ENCODE results near the gene GGCX.
"Not testable (repeated sequence)": the region's sequence is repeated elsewhere in the genome, so short reads cannot be mapped to it uniquely, and the experiment has no call there.

The GGCX gene

DNA sequence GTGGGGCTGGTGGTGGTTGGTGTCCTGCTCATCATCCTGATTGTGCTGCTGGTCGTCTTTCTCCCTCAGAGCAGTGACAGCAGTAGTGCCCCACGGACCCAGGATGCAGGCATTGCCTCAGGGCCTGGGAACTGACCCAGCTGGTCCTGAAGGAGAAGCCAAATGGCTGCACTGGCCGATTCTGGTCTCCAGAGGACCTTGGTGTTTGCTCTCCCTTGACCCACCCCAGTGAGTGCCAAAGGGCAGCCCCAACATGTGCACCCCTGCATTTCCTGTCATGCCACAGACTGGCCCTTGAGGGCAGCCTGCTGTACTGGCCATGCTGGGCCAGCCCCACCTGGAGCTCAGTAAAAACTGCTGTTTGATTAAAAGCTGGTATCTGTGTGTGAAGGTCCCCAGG is 31.7 kb upstream of the GGCX start:
- DNase-seq: no peak

DNA sequence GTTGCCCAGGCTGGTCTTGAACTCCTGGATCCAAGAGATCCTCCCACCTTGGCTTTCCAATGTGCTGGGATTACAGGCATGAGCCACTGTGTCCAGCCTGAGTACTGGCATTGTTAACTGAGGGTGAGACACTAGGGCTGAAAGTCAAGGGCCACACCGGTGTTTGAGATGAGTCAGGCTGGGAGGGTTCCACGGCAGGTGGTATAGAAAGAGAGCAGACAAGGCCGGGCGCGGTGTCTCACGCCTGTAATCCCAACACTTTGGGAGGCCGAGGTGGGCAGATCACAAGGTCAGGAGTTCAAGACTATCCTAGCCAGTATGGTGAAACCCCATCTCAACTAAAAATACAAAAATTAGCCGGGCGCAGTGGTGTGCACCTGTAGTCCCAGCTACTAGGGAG is 31.0 kb upstream of the GGCX start:
- DNase-seq: not testable (repeated sequence)

DNA sequence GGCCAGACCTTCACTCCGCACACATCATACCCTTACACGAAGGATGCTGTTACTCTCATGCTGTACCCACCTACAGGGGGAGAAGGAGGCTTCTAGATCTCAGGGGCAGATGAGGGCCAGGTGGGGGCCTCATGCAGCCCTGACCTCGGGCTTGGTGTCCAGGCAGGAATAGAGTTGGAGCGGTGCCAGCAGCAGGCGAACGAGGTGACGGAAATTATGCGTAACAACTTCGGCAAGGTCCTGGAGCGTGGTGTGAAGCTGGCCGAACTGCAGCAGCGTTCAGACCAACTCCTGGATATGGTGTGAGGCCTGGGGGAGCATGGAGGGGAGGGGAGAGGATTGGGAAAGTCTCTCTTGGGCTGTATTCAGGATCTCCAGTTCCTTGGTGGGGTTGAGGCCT is 30.3 kb upstream of the GGCX start:
- DNase-seq: no peak

DNA sequence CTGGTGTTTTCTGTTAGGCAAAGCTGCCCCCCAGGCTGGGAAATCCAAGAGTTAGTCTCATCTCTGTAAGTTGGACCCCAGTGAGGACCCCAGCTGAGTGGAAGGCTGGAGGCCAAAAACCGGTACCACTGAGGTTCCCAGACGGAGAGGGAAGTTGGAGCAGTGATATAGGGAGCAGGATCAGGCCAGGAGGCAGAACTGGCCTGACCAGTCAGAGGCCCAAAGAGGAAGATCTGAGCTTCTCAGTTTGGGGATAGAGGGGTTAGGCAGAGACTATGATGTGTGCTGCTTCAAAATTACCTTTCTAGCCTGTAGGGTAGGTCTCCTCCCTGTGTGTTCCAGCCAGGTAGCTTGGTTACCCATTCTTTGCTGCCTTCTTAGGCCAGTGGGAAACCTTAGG is 29.7 kb upstream of the GGCX start:
- DNase-seq: no peak

DNA sequence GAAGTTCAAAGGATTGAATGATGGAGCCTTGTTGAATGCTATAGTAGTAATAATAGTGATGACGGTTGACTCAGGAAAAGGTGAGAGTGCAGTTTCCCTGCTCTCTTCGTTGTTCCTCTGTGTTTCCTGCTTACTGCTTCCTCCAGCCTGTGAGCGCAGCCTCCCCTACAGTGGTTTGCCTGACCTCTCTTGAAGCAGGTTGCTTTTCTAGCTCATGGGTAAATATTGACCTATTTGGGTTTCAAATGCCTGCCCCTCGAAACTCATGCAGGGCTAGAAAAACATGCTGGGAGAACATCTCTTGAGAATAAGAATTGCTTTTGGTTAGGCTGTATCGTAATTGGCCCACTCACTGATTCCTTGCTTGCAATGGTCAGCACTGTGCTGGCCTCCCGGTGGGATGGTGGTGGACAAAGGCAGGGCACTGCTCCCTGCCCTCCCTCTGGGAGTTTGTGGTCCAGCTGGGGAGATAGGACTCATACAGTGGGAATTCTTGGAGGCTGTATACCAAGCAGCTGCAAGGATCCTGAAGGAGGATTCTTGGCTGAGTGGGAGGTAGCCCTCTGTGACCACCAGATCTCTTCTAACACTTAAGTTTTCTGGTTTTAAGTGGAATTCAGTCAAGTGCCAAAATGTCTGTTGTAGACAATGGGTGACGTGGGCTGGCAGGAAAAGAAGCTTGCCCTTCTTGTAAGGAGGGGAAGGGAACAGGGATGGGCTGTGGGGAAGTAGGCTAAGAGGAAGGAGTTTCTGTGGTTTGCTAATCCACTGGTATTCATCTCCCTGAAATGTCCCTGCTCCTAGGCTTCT is 28.9 kb upstream of the GGCX start:
- no peak for DNase-seq

DNA sequence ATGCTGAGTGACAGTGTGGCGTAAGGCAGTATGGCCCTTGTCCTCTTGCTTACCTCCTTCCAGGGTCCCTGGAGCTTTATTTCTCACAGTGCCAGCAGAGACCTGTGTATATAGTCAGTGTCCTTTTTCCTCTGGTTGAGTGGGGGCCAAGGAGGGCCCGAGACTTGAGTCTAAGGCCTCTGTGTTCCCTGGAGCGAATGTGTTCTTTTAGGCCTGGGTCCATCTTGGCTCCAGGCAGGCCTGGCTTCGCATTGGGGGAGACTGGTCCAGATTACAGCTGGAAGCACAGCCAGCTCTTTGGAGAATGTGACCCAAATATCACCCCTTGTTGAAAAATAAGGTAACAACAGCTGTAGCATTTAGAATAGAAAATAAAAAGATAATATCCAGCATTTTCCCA is 27.9 kb upstream of the GGCX start:
- no peak for DNase-seq

DNA sequence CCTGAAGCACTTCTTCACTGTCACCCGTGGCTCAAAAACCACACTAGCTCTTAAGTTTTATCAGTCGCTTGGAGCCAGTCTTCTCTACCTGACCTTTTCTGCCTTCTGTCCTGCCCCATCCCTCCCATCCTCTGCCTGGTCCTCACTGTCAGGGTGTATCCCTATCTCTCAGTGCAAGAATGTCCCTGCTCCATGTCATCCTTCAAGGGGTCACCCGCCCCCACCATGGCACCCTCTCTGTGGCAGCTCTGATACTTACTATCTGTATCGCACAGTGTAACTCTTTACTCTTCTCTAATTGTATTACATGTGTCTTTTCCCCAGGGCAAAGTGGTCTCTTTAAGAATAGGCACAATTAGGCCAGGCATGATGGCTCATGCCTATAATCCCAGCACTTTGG is 27.4 kb upstream of the GGCX start:
- DNase-seq: no peak

DNA sequence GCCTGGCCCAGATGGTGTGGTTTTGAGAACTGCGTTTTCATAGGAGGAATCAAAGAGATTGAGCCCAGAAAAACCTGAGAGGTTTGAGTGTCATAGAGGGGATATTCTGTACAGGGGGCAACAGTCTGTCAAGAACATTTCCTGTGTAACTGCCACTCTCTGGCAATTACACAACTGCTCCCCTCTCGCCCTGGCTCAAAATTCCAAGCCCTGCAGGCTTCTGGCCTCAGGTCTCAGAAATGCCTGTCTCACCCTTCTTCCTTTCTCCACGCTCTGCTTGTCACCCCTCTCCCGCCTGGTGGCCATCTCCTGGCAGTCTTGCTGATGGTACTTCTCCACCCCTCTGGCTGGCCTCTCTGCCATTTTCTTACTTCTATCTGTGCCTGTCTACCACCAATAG is 26.9 kb upstream of the GGCX start:
- DNase-seq: no peak

DNA sequence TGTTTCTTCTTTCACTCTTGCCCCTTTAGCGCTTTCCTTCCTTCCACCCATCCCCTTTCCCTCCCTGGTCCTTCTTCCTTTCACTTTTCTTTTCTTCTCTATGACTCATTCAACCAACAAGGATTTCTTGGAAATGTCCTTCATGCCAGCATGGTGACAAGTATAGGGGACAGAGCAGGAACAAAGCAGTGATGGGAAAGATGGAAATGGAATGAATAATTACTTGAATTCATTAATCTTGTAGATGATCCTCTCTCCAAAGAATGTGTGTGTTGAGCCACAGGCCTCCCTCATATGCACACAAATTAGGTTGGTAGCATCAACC is 24.4 kb upstream of the GGCX start:
- DNase-seq: no peak

DNA sequence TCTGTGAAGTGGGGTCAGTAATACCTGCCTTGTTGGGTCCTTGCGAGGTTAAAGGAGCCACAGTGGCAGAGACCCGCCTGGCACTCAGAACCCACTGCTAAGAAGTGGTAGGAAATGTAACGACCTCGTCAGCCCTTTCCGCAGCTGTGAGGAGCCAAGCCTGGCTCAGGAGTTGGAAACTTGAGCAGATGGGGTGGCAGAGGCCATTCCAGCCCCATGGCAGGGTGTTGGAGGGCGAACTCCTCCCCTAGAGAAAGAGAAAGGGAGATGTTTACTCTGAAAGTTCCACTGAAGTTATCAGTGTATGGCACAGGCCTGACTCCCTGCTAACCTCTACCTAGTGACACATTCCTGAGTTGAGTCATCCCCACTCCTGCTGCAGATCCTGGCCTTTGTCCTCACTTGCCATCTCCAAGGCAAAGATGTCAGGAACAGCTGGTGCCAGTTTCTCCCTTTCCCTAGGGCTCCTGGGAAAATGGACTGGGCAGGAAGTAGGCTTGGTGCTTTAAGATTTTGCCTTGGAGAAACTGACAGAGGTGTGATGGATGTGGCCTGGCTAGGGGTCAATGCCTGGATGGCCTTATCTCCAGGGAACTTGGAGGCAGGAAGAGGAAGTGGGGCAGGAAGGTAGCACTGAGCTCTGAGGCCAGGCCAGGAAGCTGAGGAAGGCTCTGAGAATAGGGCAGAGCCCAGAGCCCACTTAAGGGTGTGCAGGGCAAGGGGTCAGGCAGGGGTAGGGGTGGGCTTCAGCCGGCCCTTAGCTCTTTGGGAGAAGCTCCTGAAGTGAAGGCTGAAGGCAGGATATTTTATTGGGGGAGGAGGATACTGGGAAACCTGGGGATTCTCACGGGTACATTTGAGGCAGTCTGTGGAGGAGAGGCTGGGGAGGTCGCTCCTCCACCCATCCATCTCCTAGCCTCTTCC is 23.8 kb upstream of the GGCX start:
- no peak for DNase-seq

DNA sequence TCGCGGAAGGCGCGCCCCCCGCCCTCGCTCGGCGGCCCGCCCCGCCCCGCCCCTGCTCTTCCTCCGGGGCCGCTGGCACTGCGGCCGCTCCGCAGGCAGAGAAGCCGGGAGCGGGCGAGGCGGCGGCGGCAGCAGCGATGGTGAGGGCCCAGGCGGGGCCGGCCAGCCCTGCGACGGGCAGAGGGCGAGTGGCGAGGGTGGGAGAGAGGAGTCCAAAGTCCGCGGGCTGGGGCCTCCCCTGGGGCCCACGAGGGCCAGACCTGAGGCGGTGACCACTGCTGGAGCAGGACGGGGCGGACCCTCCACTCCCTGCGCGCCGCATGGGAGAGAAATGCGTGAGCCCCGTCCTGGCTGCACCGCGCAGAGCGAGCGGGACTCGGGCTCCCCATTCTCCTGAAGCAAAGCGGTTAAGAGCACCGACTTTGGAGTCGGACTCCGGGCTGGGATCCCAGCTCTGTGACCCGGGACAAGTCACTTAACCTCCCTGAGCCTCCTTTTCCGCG is 23.1 kb upstream of the GGCX start, which contains the start of gene VAMP5:
VAMP5 (plus strand) TSS at position 78 of the 503 bp plus-strand sequence; CDS start at position 138, 60 bp downstream.
- no peak for DNase-seq

DNA sequence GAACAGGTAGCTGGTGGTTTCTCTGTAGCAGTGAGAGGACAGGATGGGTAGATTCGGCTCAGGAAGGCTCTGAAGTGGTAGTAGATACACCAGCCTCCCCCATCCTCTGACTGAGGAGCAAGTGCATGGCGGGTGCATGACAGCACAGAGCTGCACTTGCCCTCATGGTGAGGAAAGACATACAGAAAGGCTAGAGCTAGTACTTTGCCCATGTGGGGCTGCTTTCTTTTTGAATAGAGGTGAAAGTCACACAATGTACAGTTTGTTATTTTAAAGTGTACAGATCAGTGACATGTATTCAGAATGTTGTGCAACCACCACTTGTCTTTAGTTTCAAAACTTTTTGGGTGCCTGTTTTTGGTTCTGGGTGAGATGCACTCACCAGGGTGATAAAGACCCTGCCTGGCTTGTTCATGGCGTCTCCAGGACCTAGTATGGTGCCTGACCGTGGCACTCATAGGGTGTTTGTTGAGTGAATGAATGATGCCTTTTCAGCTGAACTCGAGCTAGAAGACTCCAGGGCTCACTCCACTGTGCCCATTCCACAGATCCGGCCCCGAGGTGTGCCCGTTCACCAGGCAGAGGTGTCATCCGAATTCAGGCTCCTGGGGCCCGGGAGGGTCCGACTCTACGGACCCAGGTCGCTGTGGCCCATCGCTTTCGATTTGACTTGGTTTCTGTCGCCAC is 22.5 kb upstream of the GGCX start:
- DNase-seq: no peak

DNA sequence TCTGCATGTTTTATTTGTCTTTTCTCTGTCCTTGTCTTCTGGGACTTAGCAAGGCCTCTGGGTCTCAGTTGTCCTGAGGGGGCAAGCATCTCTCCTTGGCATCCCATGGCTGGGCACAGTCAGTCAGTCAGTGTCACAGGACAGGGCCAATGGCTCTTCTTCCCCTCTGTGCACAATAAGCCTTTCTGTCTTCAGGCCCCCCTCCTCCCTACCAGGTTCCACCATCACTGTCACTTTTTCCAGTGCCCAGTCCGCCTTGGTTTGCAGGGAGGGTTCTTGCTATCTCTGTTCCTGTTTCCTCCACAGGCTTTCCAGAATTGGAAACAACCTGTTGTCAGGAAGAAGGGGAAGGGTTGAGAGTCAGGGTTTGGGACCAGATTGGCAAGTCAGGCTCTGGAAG is 21.2 kb upstream of the GGCX start:
- DNase-seq: no peak

DNA sequence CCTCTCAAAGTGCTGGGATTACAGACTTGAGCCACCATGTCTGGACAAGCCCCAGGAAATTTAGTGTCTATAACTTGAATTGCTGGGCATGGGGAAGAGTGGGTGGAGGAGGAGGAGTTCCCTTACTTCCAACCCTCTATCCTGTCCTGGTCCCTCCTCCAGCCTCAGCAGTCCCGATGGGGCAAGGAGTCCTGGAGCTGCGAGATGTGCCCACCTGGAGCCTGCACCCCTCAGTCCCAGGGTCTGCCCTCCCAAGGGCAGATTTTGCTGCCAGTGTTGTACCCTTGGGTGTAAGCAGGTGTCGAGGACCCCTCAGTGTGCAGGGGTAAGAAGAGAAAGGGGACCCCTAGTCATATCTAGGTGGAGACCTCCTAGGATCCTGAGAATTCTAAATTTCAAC is 18.9 kb upstream of the GGCX start:
- no peak for DNase-seq

DNA sequence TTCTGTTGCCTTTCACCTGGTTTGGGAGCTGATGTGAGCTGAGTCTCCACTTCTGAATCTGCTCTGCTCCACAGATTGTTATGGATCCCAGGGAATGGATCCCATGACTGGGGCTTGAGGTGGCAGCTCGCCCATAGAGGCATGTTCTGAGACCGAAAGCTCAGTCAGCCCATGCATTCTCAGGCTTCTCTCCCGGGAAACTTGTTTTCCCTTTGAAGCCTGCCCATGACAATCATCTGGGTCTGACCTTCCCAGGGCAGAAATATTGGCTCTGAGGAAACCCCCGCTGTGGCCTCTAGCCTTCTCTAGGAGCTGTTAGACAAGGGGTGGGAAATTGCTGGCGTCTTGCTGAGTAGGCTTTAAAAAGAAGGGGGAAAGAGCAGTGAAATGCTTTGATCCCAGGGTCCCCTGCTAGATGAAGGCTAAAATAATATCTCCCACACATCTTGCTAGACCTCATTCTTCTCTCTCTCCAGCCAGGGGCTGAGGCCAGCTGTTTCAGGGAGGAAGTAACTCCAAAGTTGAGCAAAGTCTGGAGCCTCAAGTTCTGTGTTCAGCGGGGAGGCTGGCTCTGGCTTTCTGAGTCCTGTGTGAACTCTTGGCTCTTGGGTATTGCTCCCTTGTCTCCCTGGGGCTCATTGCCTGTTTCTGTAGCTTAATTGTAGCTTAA is 18.1 kb upstream of the GGCX start:
- no peak for DNase-seq

DNA sequence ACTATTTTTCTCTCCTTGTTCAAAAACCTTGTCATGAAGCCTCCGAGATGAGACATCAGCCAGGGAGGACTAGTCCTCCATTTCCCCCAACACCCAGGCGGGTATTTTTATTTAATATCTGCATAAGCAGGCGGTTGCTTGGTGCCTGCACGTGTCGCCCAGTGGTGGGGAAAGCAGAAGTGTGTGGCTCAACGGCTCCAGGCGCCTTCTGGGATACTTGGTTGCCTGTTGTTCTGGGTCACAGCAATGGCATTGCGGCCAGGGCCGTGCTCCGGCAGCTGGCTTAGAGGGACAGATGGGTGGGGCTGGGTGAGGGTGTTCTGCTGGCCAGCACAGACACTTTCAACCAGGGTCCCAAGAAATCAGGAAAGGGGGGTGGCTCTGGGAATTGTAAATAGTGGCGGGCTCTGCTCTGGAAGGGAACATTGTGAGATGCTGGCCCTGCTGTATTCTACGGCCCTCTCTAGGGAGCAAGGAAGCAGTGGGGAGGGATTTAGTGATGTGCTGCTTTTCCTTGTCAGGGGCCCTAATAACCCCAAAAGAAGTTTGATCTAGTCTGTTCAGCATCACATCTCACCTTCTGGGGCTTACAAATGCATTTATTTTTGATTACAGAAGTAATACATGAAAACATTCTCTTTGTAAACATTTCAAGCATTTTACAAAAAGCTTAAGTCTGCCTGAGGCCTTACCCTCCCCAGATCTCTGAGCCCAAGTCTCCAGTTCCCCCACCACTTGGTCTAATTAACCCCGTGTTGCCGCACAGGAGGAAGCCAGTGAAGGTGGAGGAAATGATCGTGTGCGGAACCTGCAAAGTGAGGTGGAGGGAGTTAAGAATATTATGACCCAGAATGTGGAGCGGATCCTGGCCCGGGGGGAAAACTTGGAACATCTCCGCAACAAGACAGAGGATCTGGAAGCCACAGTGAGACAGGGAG is 17.2 kb upstream of the GGCX start:
- DNase-seq: no peak

DNA sequence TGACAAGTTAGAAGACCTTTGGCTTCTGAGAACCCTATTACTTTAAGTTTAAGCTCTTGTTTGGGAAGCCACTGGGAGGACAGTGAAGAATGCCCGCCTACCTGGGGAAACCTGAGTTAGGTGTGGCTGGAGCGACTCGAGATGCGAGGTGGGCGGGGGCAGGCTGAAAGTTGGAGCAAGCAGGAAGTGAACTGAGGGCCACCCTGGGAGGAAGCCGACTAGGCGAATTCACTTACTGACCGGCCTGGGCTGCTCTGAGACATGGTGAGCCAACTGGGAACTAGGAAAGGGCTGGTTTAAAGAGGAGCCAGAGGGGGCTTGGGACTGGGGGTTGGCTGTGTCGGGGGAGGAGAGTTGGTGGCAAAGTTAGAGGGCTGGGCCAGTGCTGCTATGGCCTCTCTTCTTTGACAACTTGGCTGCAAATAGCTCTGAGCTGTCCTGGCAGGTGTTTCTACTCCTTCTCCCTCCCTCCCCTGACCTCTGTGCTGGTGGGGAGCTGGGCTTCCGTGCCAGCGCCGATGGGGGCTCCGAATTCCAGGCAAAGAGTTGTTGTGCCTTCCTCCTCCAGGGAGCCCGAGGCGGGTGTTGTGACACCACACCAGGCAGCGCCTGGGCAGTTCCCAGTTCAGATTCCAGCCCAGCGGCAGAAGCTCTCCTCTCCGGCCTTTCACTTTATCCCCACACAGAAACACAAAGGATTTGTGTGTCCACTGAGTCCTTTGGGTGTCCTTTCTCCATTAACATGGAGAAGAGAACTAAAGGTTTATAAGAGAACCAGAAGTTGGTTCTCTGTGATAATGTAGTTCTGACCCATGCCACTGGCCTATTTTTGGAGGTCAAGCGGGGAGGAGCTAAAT is 16.3 kb upstream of the GGCX start, which contains the start of gene VAMP8:
VAMP8 (plus strand) TSS at position 201 of the 857 bp plus-strand sequence; CDS start at position 262, 61 bp downstream.
- DNase-seq: no peak

DNA sequence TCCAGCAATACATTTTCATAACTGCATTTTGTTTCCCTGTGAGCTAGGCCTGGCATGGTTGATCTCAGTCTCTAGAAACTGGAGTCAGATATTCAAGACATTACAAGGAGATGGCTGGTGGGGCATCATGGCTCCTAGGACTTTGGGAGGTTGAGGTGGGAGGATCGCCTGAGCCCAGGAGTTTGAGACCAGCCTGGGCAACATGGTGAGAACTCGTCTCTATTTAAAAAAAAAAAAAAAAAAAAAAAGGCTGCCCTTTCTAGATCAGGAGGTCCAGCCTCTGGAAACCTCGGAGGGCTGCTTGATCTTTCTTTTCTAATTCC is 15.7 kb upstream of the GGCX start:
- no peak for DNase-seq

DNA sequence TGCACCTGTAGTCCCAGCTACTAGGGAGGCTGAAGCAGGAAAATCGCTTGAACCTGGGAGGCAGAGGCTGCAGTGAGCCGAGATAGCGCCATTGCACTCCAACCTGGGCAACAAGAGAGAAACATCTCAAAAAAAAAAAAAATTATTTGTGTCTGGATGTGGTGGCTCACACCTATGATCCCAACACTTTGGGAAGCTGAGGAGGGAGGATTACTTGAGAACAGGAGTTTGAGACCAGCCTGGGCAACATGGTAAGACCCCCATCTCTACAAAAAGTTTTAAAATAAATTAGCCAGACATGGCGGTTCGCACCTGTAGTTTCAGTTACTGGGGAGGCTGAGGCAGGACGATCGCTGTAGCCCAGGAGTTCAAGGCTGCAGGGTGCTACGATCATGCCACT is 14.4 kb upstream of the GGCX start:
- no peak for DNase-seq

DNA sequence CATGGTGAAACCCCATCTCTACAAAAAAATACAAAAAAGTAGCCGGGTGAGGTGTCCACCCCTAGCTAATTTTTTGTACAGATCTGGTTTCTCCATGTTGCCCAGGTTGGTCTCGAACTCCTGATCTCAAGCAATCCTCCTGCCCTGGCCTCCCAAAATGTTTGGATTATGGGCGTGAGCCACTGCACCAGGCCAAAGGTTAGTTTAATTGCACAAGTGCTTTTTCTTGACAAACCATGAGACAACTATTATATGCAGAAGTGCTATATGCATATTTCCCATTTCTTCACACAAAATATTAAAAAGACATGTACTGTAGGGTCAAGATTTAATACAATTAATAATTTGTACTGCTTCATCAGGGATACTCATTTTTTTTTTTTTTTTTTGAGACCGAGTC is 5.0 kb upstream of the GGCX start:
- no peak for DNase-seq

DNA sequence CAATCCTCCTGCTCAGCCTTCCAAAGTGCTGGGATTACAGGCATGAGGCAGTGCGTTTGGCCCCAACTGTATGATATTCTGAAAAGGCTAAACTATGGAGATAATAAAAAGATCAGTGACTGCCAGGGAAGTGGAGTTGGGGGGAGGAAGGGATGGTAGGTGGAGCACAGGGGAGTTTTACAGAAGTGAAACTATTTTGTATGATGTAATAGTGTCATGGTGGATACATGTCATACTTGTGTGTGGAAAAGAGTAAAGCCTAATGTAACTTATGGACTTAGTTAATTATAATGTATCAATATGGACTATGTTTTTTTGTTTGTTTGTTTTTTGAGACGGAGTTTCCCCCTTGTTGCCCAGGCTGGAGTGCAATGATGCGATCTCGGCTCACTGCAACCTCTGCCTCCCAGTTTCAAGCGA is 2.9 kb upstream of the GGCX start:
- DNase-seq: no peak
